HL-60 (cell line): ENCODE results near the gene DIS3L2.

Source experiments
- DNase-seq, 2 experiments: peaks; one replicate each; pipeline ENCODE4 v3.0.0-alpha.2; 2010 to 2020; ENCODE audit warnings: low read depth in 1 of 2, low spot score in 1 of 2
- H3K27ac ChIP-seq: fragments of 250-450 bp; sonication (Bioruptor Pico); replicated peaks from 2 replicates; pipeline ENCODE4 v1.5.1; 2020; ENCODE audit warnings: mild to moderate bottlenecking, moderate library complexity
- H3K27me3 ChIP-seq: fragments of 250-450 bp; sonication (Bioruptor Pico); 2 replicates; pipeline ENCODE4 v1.5.1; 2021; ENCODE audit warnings: mild to moderate bottlenecking, moderate library complexity; ENCODE audit not compliant: insufficient read depth, poor library complexity, severe bottlenecking
- H3K4me3 ChIP-seq: replicated peaks from 2 replicates; pipeline ENCODE4 v1.5.1; 2011; ENCODE audit warnings: mild to moderate bottlenecking, control low read depth, low read length; ENCODE audit not compliant: insufficient read depth
- GABPA ChIP-seq: IDR thresholded peaks from 2 replicates; pipeline ENCODE4 v1.6.1; 2012; ENCODE audit warnings: low read depth
- POLR2AphosphoS5 ChIP-seq: IDR thresholded peaks from 2 replicates; pipeline ENCODE4 v1.6.1; 2012; ENCODE audit warnings: low read depth
- SPI1 ChIP-seq: IDR thresholded peaks from 2 replicates; pipeline ENCODE4 v1.6.1; 2012; ENCODE audit warnings: low read depth, mild to moderate bottlenecking, borderline replicate concordance
- TF ChIP-seq, protein P1 (sequence below): IDR thresholded peaks from one replicate; pipeline ENCODE4 v1.5.1; 2011; ENCODE audit warnings: low read length, control low read depth, inconsistent platforms; ENCODE audit not compliant: insufficient read depth
- TF ChIP-seq, protein P2 (sequence below): IDR thresholded peaks from 2 replicates; pipeline ENCODE4 v1.6.1; 2012; ENCODE audit warnings: low read depth; ENCODE audit not compliant: insufficient replicate concordance

Gene DIS3L2

DNA sequence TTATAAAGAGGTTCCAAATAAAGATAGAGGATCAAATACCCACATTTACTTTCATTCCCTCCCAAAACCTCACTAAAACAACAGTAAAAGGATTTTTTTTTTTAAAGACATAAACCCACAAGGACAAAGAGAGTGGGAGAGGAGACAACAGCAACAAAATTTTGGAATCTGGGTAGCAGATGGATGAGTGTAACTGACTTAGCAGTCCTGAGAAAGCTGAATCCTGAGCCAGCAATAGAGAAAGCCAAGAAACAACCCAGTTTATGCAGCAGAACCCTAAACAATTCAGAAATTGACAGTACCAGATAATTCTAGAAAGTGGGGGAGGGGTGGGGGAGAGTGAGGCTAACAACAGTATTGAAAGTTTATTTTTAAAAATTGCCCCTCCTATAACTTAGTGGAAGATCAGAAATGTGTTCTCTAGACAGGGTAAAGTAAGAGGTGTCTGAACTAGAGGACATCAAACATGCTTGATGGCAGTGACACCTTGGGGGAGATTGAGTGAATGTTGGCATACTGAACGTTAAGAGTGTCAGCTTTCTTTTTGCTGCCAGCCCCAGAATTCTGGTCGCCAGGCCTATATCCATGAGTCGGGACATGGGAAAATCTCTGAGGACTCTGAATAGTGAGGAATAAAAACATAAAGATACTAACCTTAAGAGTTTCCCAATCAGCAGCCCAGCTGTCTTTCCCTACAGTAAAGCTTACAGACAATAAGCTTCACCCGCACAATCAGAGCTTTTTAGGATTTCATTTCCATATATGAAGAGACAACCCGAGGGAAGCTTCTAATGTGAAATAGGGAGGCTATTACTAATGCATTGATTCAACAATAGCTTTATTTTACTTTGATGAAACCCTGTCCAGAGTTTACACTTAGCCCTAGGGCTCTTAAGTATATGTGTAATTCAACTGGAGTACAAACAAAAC, 289.0 kb downstream of the DIS3L2 start:
- TF ChIP-seq POLR2AphosphoS5 (no peak), SPI1 (no peak), GABPA (no peak)
- TF ChIP-seq, protein P1, sequence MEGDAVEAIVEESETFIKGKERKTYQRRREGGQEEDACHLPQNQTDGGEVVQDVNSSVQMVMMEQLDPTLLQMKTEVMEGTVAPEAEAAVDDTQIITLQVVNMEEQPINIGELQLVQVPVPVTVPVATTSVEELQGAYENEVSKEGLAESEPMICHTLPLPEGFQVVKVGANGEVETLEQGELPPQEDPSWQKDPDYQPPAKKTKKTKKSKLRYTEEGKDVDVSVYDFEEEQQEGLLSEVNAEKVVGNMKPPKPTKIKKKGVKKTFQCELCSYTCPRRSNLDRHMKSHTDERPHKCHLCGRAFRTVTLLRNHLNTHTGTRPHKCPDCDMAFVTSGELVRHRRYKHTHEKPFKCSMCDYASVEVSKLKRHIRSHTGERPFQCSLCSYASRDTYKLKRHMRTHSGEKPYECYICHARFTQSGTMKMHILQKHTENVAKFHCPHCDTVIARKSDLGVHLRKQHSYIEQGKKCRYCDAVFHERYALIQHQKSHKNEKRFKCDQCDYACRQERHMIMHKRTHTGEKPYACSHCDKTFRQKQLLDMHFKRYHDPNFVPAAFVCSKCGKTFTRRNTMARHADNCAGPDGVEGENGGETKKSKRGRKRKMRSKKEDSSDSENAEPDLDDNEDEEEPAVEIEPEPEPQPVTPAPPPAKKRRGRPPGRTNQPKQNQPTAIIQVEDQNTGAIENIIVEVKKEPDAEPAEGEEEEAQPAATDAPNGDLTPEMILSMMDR = no peak
- TF ChIP-seq, protein P2, sequence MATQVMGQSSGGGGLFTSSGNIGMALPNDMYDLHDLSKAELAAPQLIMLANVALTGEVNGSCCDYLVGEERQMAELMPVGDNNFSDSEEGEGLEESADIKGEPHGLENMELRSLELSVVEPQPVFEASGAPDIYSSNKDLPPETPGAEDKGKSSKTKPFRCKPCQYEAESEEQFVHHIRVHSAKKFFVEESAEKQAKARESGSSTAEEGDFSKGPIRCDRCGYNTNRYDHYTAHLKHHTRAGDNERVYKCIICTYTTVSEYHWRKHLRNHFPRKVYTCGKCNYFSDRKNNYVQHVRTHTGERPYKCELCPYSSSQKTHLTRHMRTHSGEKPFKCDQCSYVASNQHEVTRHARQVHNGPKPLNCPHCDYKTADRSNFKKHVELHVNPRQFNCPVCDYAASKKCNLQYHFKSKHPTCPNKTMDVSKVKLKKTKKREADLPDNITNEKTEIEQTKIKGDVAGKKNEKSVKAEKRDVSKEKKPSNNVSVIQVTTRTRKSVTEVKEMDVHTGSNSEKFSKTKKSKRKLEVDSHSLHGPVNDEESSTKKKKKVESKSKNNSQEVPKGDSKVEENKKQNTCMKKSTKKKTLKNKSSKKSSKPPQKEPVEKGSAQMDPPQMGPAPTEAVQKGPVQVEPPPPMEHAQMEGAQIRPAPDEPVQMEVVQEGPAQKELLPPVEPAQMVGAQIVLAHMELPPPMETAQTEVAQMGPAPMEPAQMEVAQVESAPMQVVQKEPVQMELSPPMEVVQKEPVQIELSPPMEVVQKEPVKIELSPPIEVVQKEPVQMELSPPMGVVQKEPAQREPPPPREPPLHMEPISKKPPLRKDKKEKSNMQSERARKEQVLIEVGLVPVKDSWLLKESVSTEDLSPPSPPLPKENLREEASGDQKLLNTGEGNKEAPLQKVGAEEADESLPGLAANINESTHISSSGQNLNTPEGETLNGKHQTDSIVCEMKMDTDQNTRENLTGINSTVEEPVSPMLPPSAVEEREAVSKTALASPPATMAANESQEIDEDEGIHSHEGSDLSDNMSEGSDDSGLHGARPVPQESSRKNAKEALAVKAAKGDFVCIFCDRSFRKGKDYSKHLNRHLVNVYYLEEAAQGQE = no peak
- Histone ChIP-seq H3K4me3 (no peak overlapping the region), H3K27ac (no peak overlapping the region), H3K27me3 (no peaks in the 10 kb centered on the region)
- no peak for DNase-seq

DNA sequence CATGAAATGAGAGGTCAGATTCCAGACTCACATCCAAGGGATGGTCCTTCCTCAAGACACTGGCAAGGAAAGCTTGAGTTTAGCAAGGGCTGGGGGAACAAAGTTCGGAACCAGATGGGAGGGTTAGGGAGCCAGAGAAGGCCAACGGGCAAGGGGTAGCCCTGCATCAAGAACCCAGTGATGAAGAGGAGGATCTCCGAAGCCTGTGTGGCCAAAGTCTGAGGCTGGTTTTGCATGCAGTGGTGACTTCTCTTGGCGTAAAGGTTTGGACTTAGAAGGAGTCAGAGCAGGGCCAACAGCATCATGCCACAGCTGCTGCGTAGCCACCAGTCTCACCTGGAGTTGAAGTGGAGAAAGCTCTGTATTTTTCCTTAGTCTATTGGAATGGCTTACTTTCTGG, 293.5 kb downstream of the DIS3L2 start:
- no peak for DNase-seq

DNA sequence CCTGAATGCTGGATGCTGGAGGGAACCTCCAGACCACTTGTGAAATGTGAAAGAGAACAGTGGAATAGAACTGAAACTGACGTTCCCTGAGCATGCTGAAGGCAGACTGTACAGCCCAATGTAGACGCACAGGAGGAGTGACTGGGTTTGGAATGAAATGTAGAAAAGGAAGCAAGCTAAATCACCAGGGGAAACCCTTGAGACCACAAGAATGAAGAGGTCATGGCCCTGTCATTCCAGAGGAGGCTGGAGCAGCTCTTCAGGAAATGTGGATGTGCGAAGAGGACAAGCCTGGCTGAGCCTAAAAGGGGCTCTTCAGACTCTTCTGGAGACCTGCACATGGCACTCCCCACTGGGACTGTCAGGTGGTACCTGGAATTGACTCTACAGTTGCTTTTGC, 298.6 kb downstream of the DIS3L2 start:
- TF ChIP-seq, protein P2 = no peak
- no peak for TF ChIP-seq SPI1
- TF ChIP-seq POLR2AphosphoS5 = no peak
- Histone ChIP-seq H3K4me3 (no peak overlapping the region), H3K27me3 (no peaks in the 10 kb centered on the region), H3K27ac (no peak overlapping the region)
- DNase-seq = no peak

More for the DNA sequence above, 293.5 kb downstream of the DIS3L2 start:
- no peak overlapping the region for H3K27ac ChIP-seq
- no peaks in the 10 kb centered on the region for H3K27me3 ChIP-seq
- H3K4me3 ChIP-seq = no peak overlapping the region
- no peak for TF ChIP-seq GABPA
- TF ChIP-seq SPI1 = no peak
- TF ChIP-seq, protein P1 = no peak
- no peak for TF ChIP-seq POLR2AphosphoS5

DNA sequence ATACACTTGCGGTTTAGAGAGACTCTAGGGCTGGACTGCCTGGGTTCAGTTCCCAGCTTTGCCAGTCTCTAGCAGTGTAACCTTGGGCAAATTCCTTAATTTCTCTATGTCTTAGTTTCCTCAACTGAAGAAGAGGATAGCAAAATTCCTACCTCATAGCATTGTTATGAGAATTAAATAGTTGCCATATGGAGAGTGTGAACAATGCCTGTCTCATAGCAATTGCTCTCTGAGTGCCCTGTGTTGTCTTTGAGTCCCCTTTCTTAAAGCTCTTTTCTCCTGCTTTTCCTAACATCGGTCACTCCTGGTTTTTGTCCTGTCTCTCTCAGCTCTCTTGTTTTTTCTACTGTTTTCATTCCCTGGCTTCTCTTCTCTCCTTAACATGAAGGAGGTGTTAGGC, 300.3 kb downstream of the DIS3L2 start:
- no peak for DNase-seq

More for the DNA sequence above, 300.3 kb downstream of the DIS3L2 start:
- TF ChIP-seq SPI1 = no peak
- TF ChIP-seq POLR2AphosphoS5 = no peak
- TF ChIP-seq, protein P1 = no peak
- no peak for TF ChIP-seq GABPA
- TF ChIP-seq, protein P2 = no peak
- no peak overlapping the region for H3K27ac ChIP-seq
- H3K4me3 ChIP-seq = no peak overlapping the region
- H3K27me3 ChIP-seq = no peaks in the 10 kb centered on the region
